Neural cell (in vitro differentiated cells): ENCODE measurements around the gene ATRAID.

Source experiments
- CTCF ChIP-seq: fragments of 450-650 bp; IDR thresholded peaks from 2 replicates; pipeline ENCODE4 v1.5.1; 2014; ENCODE audit warnings: antibody characterized with exemption, mild to moderate bottlenecking, moderate library complexity; ENCODE audit not compliant: poor library complexity, severe bottlenecking
- EZH2 ChIP-seq: fragments of 200-600, 300-800 bp; shearing (Covaris generic), sonication (generic); IDR thresholded peaks from 2 replicates; pipeline ENCODE4 v1.6.1; 2014; ENCODE audit warnings: antibody characterized with exemption, low read length, borderline replicate concordance, mild to moderate bottlenecking; ENCODE audit not compliant: insufficient read depth, poor library complexity, severe bottlenecking
- MXI1 ChIP-seq: fragments of 450-650 bp; conservative IDR thresholded peaks from 2 replicates; pipeline ENCODE4 v1.6.1; 2014; ENCODE audit warnings: antibody characterized with exemption, mild to moderate bottlenecking; ENCODE audit not compliant: poor library complexity, severe bottlenecking
- POLR2AphosphoS5 ChIP-seq: IDR thresholded peaks from 2 replicates; pipeline ENCODE4 v1.6.1; 2012
- RAD21 ChIP-seq: fragments of 450-650 bp; conservative IDR thresholded peaks from 2 replicates; pipeline ENCODE4 v1.6.1; 2014; ENCODE audit warnings: antibody characterized with exemption, mild to moderate bottlenecking, moderate library complexity
- REST ChIP-seq: IDR thresholded peaks from 2 replicates; pipeline ENCODE4 v1.6.1; 2012; ENCODE audit warnings: borderline replicate concordance
- SMC3 ChIP-seq: fragments of 450-650 bp; conservative IDR thresholded peaks from 2 replicates; pipeline ENCODE4 v1.6.1; 2014; ENCODE audit warnings: antibody characterized with exemption, mild to moderate bottlenecking, moderate library complexity; ENCODE audit not compliant: poor library complexity
- TAF1 ChIP-seq: IDR thresholded peaks from 2 replicates; pipeline ENCODE4 v1.6.1; 2012; ENCODE audit warnings: low read depth

GRCh38 chr2:27182346-27182745, 29.5 kb upstream of the ATRAID start:
- TF ChIP-seq CTCF = no peak
- no peak for TF ChIP-seq TAF1
- no peak for TF ChIP-seq REST
- no peak for TF ChIP-seq EZH2
- no peak for TF ChIP-seq RAD21
- TF ChIP-seq POLR2AphosphoS5 = no peak
- no peak for TF ChIP-seq SMC3
- TF ChIP-seq MXI1 = no peak
